H9 (cell line): ENCODE measurements around the gene RAB31. TPM values are rescaled to one million over a fixed set of nuclear protein-coding genes. Genes with fewer than 3 reads are reported as not detected.

ENCODE experiments used
- DNase-seq: peaks from one replicate; pipeline ENCODE4 v3.0.0-alpha.2; 2017
- H2AFZ ChIP-seq: one replicate; pipeline ENCODE4 v1.6.1; 2013; ENCODE audit warnings: mild to moderate bottlenecking, low read length, control low read depth, moderate library complexity
- H2AK5ac ChIP-seq: 2 replicates; pipeline ENCODE4 v1.6.1; 2013; ENCODE audit warnings: low read length, control low read depth, mixed read lengths; ENCODE audit not compliant: insufficient read length
- H2BK120ac ChIP-seq: one replicate; pipeline ENCODE4 v1.6.1; 2013; ENCODE audit warnings: low read depth, mild to moderate bottlenecking, low read length, control low read depth, inconsistent platforms; ENCODE audit not compliant: poor library complexity, severe bottlenecking
- H2BK12ac ChIP-seq: 2 replicates; pipeline ENCODE4 v1.6.1; 2013; ENCODE audit warnings: low read length, control low read depth, mixed read lengths, low read depth; ENCODE audit not compliant: insufficient read length
- H2BK15ac ChIP-seq: 2 replicates; pipeline ENCODE4 v1.6.1; 2013; ENCODE audit warnings: low read depth, low read length, control low read depth
- H2BK20ac ChIP-seq: one replicate; pipeline ENCODE4 v1.6.1; 2013; ENCODE audit warnings: low read depth, mild to moderate bottlenecking, low read length, control low read depth, inconsistent platforms; ENCODE audit not compliant: poor library complexity, severe bottlenecking
- H2BK5ac ChIP-seq: 2 replicates; pipeline ENCODE4 v1.6.1; 2013; ENCODE audit warnings: low read length, control low read depth, mixed read lengths; ENCODE audit not compliant: insufficient read length
- H3K14ac ChIP-seq: 2 replicates; pipeline ENCODE4 v1.6.1; 2013; ENCODE audit warnings: low read length, control low read depth; ENCODE audit not compliant: insufficient read depth
- H3K18ac ChIP-seq: 2 replicates; pipeline ENCODE4 v1.6.1; 2013; ENCODE audit warnings: low read depth, mild to moderate bottlenecking, mixed read lengths, low read length, control low read depth; ENCODE audit not compliant: insufficient read length
- H3K23ac ChIP-seq: 2 replicates; pipeline ENCODE4 v1.6.1; 2013; ENCODE audit warnings: low read length, control low read depth, mixed read lengths, low read depth; ENCODE audit not compliant: insufficient read length
- H3K23me2 ChIP-seq: 2 replicates; pipeline ENCODE4 v1.6.1; 2013; ENCODE audit warnings: low read depth, mild to moderate bottlenecking, mixed read lengths, low read length, control low read depth; ENCODE audit not compliant: insufficient read length, poor library complexity, severe bottlenecking
- H3K27ac ChIP-seq: 2 replicates; pipeline ENCODE4 v1.5.1; 2013; ENCODE audit warnings: low read length, control low read depth, mixed read lengths, low read depth; ENCODE audit not compliant: insufficient read length
- H3K27me3 ChIP-seq: 2 replicates; pipeline ENCODE4 v1.6.1; 2013; ENCODE audit warnings: low read length, control low read depth, inconsistent platforms; ENCODE audit not compliant: insufficient read depth
- H3K4ac ChIP-seq: 2 replicates; pipeline ENCODE4 v1.6.1; 2013; ENCODE audit warnings: low read depth, mild to moderate bottlenecking, control low read depth, inconsistent platforms, low read length, moderate library complexity
- H3K4me1 ChIP-seq: 2 replicates; pipeline ENCODE4 v1.6.1; 2013; ENCODE audit warnings: low read length, control low read depth, inconsistent platforms; ENCODE audit not compliant: insufficient read depth
- H3K4me2 ChIP-seq: 2 replicates; pipeline ENCODE4 v1.6.1; 2013; ENCODE audit warnings: low read length, control low read depth, mixed read lengths; ENCODE audit not compliant: insufficient read length, insufficient read depth
- H3K56ac ChIP-seq: 2 replicates; pipeline ENCODE4 v1.6.1; 2013; ENCODE audit warnings: low read depth, mild to moderate bottlenecking, mixed read lengths, low read length, control low read depth; ENCODE audit not compliant: insufficient read length
- H3K79me1 ChIP-seq: 2 replicates; pipeline ENCODE4 v1.6.1; 2013; ENCODE audit warnings: low read depth, mild to moderate bottlenecking, moderate library complexity, low read length, control low read depth, inconsistent platforms; ENCODE audit not compliant: insufficient read depth, poor library complexity, severe bottlenecking
- H3K79me2 ChIP-seq: 2 replicates; pipeline ENCODE4 v1.6.1; 2013; ENCODE audit warnings: low read length, control low read depth, inconsistent platforms; ENCODE audit not compliant: insufficient read depth
- H3K9ac ChIP-seq: 2 replicates; pipeline ENCODE4 v1.6.1; 2013; ENCODE audit warnings: low read length, control low read depth, mixed read lengths; ENCODE audit not compliant: insufficient read length; ENCODE audit errors: extremely low read depth
- H3K9me3 ChIP-seq: one replicate; pipeline ENCODE4 v1.6.1; 2013; ENCODE audit warnings: low read depth, low read length, inconsistent platforms; ENCODE audit not compliant: control insufficient read depth
- H3T11ph ChIP-seq: one replicate; pipeline ENCODE4 v1.6.1; 2013; ENCODE audit warnings: mild to moderate bottlenecking, low read length, control low read depth, inconsistent platforms
- H4K20me1 ChIP-seq: one replicate; pipeline ENCODE4 v1.6.1; 2013; ENCODE audit not compliant: control insufficient read depth, insufficient read length, insufficient read depth
- H4K5ac ChIP-seq: 2 replicates; pipeline ENCODE4 v1.6.1; 2013; ENCODE audit warnings: low read depth, mild to moderate bottlenecking, mixed read lengths, low read length, control low read depth; ENCODE audit not compliant: insufficient read length
- H4K8ac ChIP-seq: replicated peaks from 2 replicates; pipeline ENCODE4 v1.6.1; 2013; ENCODE audit warnings: low read length, control low read depth, mixed read lengths, low read depth; ENCODE audit not compliant: insufficient read length
- H4K91ac ChIP-seq: 2 replicates; pipeline ENCODE4 v1.6.1; 2013; ENCODE audit warnings: low read depth, mild to moderate bottlenecking, moderate library complexity, mixed read lengths, low read length, control low read depth; ENCODE audit not compliant: insufficient read length
- H3K27ac Mint-ChIP-seq, 3 experiments: 2 replicates in 2 of 3; 3 replicates in 1 of 3; pipeline ENCODE4 v1.8.0; 2020 to 2021; ENCODE audit warnings: mixed read lengths in 3 of 3, mild to moderate bottlenecking in 1 of 3, moderate library complexity in 1 of 3
- H3K27me3 Mint-ChIP-seq: 2 replicates; pipeline ENCODE4 v1.8.0; 2021; ENCODE audit warnings: low read depth, mild to moderate bottlenecking, moderate library complexity, mixed read lengths
- H3K36me3 Mint-ChIP-seq, 3 experiments: 2 replicates in 2 of 3; 3 replicates in 1 of 3; pipeline ENCODE4 v1.8.0; 2020 to 2021; ENCODE audit warnings: low read depth in 3 of 3, mixed read lengths in 3 of 3; ENCODE audit not compliant: insufficient read depth in 1 of 3
- H3K4me1 Mint-ChIP-seq, 2 experiments: 2 replicates each; pipeline ENCODE4 v1.8.0; 2020; ENCODE audit warnings: mixed read lengths in 2 of 2
- H3K4me3 Mint-ChIP-seq, 2 experiments: 2 replicates in 1 of 2; 3 replicates in 1 of 2; pipeline ENCODE4 v1.8.0; 2020 to 2021; ENCODE audit warnings: mild to moderate bottlenecking in 2 of 2, mixed read lengths in 2 of 2, moderate library complexity in 1 of 2
- H3K9me3 Mint-ChIP-seq, 2 experiments: 2 replicates in 1 of 2; 3 replicates in 1 of 2; pipeline ENCODE4 v1.8.0; 2020; ENCODE audit warnings: mild to moderate bottlenecking in 2 of 2, mixed read lengths in 2 of 2, moderate library complexity in 1 of 2
- WGBS: extraction: QIAGEN DNeasy Blood & Tissue Kit; methylation state at CpG from one replicate; pipeline ENCODE4 v1.1.7; 2013; ENCODE audit warnings: missing lambda C conversion rate, low lambda C conversion rate, mixed read lengths; ENCODE audit not compliant: insufficient read length; ENCODE audit errors: extremely low coverage; 5-methylcytosine and 5-hydroxymethylcytosine counted together
- total RNA-seq: library from RNA; stranded (reverse); gene quantifications from 2 replicates; pipeline ENCODE4 v1.2.1, GENCODE V29; 2021
- TF ChIP-seq, protein P1 (sequence below): fragments of 200-600 bp; sonication (generic); conservative IDR thresholded peaks from 3 replicates; pipeline ENCODE4 v1.8.0; 2021; ENCODE audit warnings: antibody characterized with exemption, mild to moderate bottlenecking

The RAB31 gene
- total RNA-seq, 1 experiment from 2014 or later: 22.4 TPM

DNA sequence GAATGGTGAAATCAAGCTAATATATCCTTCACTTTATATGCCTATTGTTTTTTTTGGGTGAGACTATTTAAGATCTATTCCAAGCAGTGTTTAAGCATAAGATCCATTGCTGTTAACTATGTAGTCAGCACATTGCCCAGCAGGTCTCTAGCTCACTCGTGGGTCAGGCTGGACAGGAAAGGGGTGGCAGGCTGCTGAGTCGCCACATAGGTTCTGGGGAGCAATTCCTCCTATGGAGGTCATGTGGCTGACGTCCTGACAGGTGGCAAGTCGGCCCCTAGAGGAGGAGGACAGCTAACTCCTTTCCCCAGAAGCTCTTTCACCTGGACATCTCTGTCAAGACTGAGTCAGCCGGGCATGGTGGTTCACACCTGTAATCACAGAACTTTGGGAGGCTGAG lies 13.9 kb upstream of the RAB31 start:
- Histone ChIP-seq H3K23ac (no peak overlapping the region), H3K14ac (no peak overlapping the region), H3K4me2 (no peak overlapping the region), H3K9ac (no peak overlapping the region), H3K56ac (no peak overlapping the region), H3K18ac (no peak overlapping the region), H2BK20ac (no peak overlapping the region), H2BK12ac (no peak overlapping the region), H3K27ac (no peak overlapping the region), H3K79me1 (no peaks in the 10 kb centered on the region), H4K20me1 (no peaks in the 10 kb centered on the region), H3K79me2 (no peaks in the 10 kb centered on the region), H2AFZ (no peak overlapping the region), H2AK5ac (no peak overlapping the region), H3T11ph (no peak overlapping the region), H3K27me3 (no peaks in the 10 kb centered on the region), H4K5ac (no peak overlapping the region), H3K9me3 (no peaks in the 10 kb centered on the region), H3K4me1 (no peaks in the 10 kb centered on the region), H4K8ac (no peak overlapping the region), H4K91ac (no peak overlapping the region), H3K4ac (no peak overlapping the region), H2BK5ac (no peak overlapping the region), H3K23me2 (no peaks in the 10 kb centered on the region), H2BK15ac (no peak overlapping the region), H2BK120ac (no peak overlapping the region)
- no peak for DNase-seq
- H3K27me3 Mint-ChIP-seq: no peaks in the 10 kb centered on the region
- H3K27ac Mint-ChIP-seq: no peak overlapping the region; a peak in 1 of 7 replicates
- H3K36me3 Mint-ChIP-seq: no peaks in the 10 kb centered on the region; a peak in 1 of 7 replicates
- no CpG with 5 or more reads among the region's 5 CpGs for WGBS
- no peaks in the 10 kb centered on the region; a peak in 1 of 5 replicates for H3K9me3 Mint-ChIP-seq
- no peaks in the 10 kb centered on the region for H3K4me1 Mint-ChIP-seq
- TF ChIP-seq, protein P1, sequence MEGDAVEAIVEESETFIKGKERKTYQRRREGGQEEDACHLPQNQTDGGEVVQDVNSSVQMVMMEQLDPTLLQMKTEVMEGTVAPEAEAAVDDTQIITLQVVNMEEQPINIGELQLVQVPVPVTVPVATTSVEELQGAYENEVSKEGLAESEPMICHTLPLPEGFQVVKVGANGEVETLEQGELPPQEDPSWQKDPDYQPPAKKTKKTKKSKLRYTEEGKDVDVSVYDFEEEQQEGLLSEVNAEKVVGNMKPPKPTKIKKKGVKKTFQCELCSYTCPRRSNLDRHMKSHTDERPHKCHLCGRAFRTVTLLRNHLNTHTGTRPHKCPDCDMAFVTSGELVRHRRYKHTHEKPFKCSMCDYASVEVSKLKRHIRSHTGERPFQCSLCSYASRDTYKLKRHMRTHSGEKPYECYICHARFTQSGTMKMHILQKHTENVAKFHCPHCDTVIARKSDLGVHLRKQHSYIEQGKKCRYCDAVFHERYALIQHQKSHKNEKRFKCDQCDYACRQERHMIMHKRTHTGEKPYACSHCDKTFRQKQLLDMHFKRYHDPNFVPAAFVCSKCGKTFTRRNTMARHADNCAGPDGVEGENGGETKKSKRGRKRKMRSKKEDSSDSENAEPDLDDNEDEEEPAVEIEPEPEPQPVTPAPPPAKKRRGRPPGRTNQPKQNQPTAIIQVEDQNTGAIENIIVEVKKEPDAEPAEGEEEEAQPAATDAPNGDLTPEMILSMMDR: no peak
- no peak overlapping the region for H3K4me3 Mint-ChIP-seq
